ENCODE data around the gene PWWP2A. TPM values are rescaled to one million over a fixed set of nuclear protein-coding genes. Genes with fewer than 3 reads are reported as not detected.

Gene PWWP2A
- total and polyA plus RNA-seq, 2 of the 8 experiments (the other 6 are each of a cell fraction or from before 2014, with no cell fraction given) = 18.5 to 63.0 TPM

- no peak overlapping the region for H3K14ac ChIP-seq (ENCODE audit: insufficient read length)
- H2AK5ac ChIP-seq (ENCODE audit: low read depth, low read length) = no peak overlapping the region
- H3K23ac ChIP-seq (ENCODE audit: insufficient read length) = no peak overlapping the region
- H3K79me2 ChIP-seq (ENCODE audit: control insufficient read depth in 1 of 2, insufficient read depth in 2 of 2, low read length in 2 of 2) = no peaks in the 10 kb centered on the region
- no peak overlapping the region for H2AFZ ChIP-seq (ENCODE audit: low read length)
- no peak overlapping the region for H3K27ac ChIP-seq (ENCODE audit: low read depth, low read length)
- TF ChIP-seq NANOG (IDR thresholded peaks at IDR 0.05; ENCODE audit: insufficient read depth, low read depth, low read length, poor library complexity, severe bottlenecking) (no peak), EZH2 (IDR thresholded peaks at IDR 0.05; ENCODE audit: low read depth, low read length, severe bottlenecking) (no peak)
- WGBS, 2 experiments (ENCODE audit: extremely low coverage in 1 of 2, insufficient coverage in 1 of 2, insufficient read length in 1 of 2, insufficient replicate concordance in 2 of 2, low coverage in 1 of 2, low lambda C conversion rate in 2 of 2, missing lambda C conversion rate in 1 of 2) = 98% methylated on average over 7 of the region's 7 CpGs; no CpG with 5 or more reads in 1 of the 2 experiments
- H2BK20ac ChIP-seq (ENCODE audit: low read length) = no peak overlapping the region
- H3K4me1 ChIP-seq (replicated peaks in 1 of 4; ENCODE audit: control insufficient read depth in 3 of 4, insufficient read depth in 4 of 4, low read length in 3 of 4) = peaks cover 0 to 8% (median 7%) of the 10 kb centered on the region in 4 experiments; a peak in 5 of 7 replicates
- H4K8ac ChIP-seq (ENCODE audit: extremely low read depth, insufficient read depth, low read length) = no peak overlapping the region
- no peaks in the 10 kb centered on the region for H3K27me3 ChIP-seq (replicated peaks in 1 of 4; ENCODE audit: control insufficient read depth in 3 of 4, extremely low read depth in 1 of 4, insufficient read depth in 3 of 4, low read length in 3 of 4)
- no peak overlapping the region for H3K4me2 ChIP-seq (ENCODE audit: insufficient read depth in 1 of 2, low read depth in 2 of 2, low read length in 2 of 2)
- no peak overlapping the region for H3K56ac ChIP-seq (replicated peaks; ENCODE audit: insufficient read length, low read depth, low read length)
- POLR2A ChIA-PET (ENCODE audit: partially characterized antibody) = interaction anchor here (1.1 to 1.3 kb wide), 2 partner anchors 10 to 16 kb away, joined by 3 read pairs; partner anchors contain the start of gene PWWP2A
- H4K5ac ChIP-seq (ENCODE audit: insufficient read length, low read depth, low read length) = no peak overlapping the region
- no peak overlapping the region for H3K4ac ChIP-seq (replicated peaks; ENCODE audit: insufficient read length, low read depth, low read length)
- H3K9ac ChIP-seq (replicated peaks in 1 of 4; ENCODE audit: extremely low read depth in 1 of 4, low read depth in 3 of 4, low read length in 3 of 4) = no peak overlapping the region
- H2BK120ac ChIP-seq (replicated peaks; ENCODE audit: low read depth, low read length) = no peak overlapping the region
- FAIRE-seq (no peak), DNase-seq (ENCODE audit: low read depth in 1 of 2, low spot score in 2 of 2) (no peak)
- H4K20me1 ChIP-seq (replicated peaks in 1 of 2; ENCODE audit: control insufficient read depth in 1 of 2, insufficient read depth in 2 of 2, low read length in 2 of 2) = no peaks in the 10 kb centered on the region
- no peak overlapping the region for H3K18ac ChIP-seq (ENCODE audit: extremely low read depth, low read length)
- H2BK5ac ChIP-seq (ENCODE audit: low read depth, low read length) = no peak overlapping the region
- no peak overlapping the region for H2BK15ac ChIP-seq (ENCODE audit: low read length)
- no peak overlapping the region for H3K4me3 ChIP-seq (ENCODE audit: extremely low read depth in 1 of 4, insufficient read depth in 2 of 4, low read depth in 3 of 4, low read length in 4 of 4)
- CTCF ChIA-PET (ENCODE audit: partially characterized antibody) = interaction anchor here (0.6 to 2.8 kb wide), 3 partner anchors 22 to 104 kb away, joined by 3 to 8 read pairs (median 4); no protein-coding TSS in a partner anchor
- no peak overlapping the region for H4K91ac ChIP-seq (replicated peaks; ENCODE audit: insufficient read length, low read length)
- no peak overlapping the region; the same call in 1 of the 2 replicates for H2BK12ac ChIP-seq (ENCODE audit: low read depth, low read length)
- H3K23me2 ChIP-seq (ENCODE audit: low read depth, low read length) = 0 out of 2 replicates have a peak, but pooled peaks cover 1% of the 10 kb centered on the region
- no peaks in the 10 kb centered on the region; a peak in 1 of 8 replicates for H3K36me3 ChIP-seq (ENCODE audit: control insufficient read depth in 2 of 4, insufficient read depth in 4 of 4, low read length in 3 of 4)
- no peaks in the 10 kb centered on the region for H3K9me3 ChIP-seq (ENCODE audit: insufficient read depth in 2 of 2, low read depth in 1 of 2, low read length in 1 of 2)
- H3K79me1 ChIP-seq (ENCODE audit: low read depth, low read length) = no peaks in the 10 kb centered on the region
These were observed 9.4 kb upstream of the PWWP2A start for GRCh38 chr5:160128632-160129031.
